ENCODE results near the gene MCM3AP. TPM values are rescaled to one million over a fixed set of nuclear protein-coding genes. Genes with fewer than 3 reads are reported as not detected.

The MCM3AP gene
- total and polyA plus RNA-seq, 9 of the 15 experiments (the other 6 are each of a cell fraction or from before 2014, with no cell fraction given), result 6.5 to 179 (median 69.6) TPM

- TF ChIP-seq DEAF1 (CRISPR knock-in tag; IDR thresholded peaks at IDR 0.05) (no peak), PPARD (CRISPR knock-in tag; IDR thresholded peaks at IDR 0.05) (no peak), KLF16 (IDR thresholded peaks at IDR 0.05) (peak; percentile 99), FOXA3 (CRISPR knock-in tag; conservative IDR thresholded peaks at IDR 0.05 in 1 of 2, IDR thresholded peaks at IDR 0.05 in 1 of 2) (peak in 1 of 2 experiments; percentile 17; a peak in 1 of 4 replicates), LCOR (CRISPR knock-in tag; IDR thresholded peaks at IDR 0.05) (0 out of 2 replicates have a peak, but pooled peaks have one; percentile 10), PRDM10 (IDR thresholded peaks at IDR 0.05; ENCODE audit: partially characterized antibody) (no peak), HDAC3 (IDR thresholded peaks at IDR 0.05; ENCODE audit: borderline replicate concordance, partially characterized antibody) (peak; percentile 96), BDP1 (IDR thresholded peaks at IDR 0.05; ENCODE audit: insufficient read depth, insufficient read length) (no peak), CSDE1 (IDR thresholded peaks at IDR 0.05) (peak in 1 of 2 experiments; percentile 45; a peak in 1 of 4 replicates), MEIS2 (IDR thresholded peaks at IDR 0.05; ENCODE audit: partially characterized antibody) (peak; percentile 63), ZNF717 (CRISPR knock-in tag; IDR thresholded peaks at IDR 0.05) (no peak), CC2D1A (IDR thresholded peaks at IDR 0.05) (peak; percentile 100), CTBP1 (IDR thresholded peaks at IDR 0.05; ENCODE audit: borderline replicate concordance) (peak; percentile 76; the same call in 1 of the 2 replicates), ZNF644 (tag; IDR thresholded peaks at IDR 0.05; ENCODE audit: low read depth) (peak; percentile 96), NR1H2 (CRISPR knock-in tag; IDR thresholded peaks at IDR 0.05) (no peak)
- TF ChIP-seq, protein P1, sequence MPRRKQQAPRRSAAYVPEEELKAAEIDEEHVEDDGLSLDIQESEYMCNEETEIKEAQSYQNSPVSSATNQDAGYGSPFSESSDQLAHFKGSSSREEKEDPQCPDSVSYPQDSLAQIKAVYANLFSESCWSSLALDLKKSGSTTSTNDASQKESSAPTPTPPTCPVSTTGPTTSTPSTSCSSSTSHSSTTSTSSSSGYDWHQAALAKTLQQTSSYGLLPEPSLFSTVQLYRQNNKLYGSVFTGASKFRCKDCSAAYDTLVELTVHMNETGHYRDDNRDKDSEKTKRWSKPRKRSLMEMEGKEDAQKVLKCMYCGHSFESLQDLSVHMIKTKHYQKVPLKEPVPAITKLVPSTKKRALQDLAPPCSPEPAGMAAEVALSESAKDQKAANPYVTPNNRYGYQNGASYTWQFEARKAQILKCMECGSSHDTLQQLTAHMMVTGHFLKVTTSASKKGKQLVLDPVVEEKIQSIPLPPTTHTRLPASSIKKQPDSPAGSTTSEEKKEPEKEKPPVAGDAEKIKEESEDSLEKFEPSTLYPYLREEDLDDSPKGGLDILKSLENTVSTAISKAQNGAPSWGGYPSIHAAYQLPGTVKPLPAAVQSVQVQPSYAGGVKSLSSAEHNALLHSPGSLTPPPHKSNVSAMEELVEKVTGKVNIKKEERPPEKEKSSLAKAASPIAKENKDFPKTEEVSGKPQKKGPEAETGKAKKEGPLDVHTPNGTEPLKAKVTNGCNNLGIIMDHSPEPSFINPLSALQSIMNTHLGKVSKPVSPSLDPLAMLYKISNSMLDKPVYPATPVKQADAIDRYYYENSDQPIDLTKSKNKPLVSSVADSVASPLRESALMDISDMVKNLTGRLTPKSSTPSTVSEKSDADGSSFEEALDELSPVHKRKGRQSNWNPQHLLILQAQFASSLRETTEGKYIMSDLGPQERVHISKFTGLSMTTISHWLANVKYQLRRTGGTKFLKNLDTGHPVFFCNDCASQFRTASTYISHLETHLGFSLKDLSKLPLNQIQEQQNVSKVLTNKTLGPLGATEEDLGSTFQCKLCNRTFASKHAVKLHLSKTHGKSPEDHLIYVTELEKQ (CRISPR knock-in tag; IDR thresholded peaks at IDR 0.05), result no peak
- TF ChIP-seq, protein P2, sequence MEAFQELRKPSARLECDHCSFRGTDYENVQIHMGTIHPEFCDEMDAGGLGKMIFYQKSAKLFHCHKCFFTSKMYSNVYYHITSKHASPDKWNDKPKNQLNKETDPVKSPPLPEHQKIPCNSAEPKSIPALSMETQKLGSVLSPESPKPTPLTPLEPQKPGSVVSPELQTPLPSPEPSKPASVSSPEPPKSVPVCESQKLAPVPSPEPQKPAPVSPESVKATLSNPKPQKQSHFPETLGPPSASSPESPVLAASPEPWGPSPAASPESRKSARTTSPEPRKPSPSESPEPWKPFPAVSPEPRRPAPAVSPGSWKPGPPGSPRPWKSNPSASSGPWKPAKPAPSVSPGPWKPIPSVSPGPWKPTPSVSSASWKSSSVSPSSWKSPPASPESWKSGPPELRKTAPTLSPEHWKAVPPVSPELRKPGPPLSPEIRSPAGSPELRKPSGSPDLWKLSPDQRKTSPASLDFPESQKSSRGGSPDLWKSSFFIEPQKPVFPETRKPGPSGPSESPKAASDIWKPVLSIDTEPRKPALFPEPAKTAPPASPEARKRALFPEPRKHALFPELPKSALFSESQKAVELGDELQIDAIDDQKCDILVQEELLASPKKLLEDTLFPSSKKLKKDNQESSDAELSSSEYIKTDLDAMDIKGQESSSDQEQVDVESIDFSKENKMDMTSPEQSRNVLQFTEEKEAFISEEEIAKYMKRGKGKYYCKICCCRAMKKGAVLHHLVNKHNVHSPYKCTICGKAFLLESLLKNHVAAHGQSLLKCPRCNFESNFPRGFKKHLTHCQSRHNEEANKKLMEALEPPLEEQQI (IDR thresholded peaks at IDR 0.05), result no peak; the same call in 1 of the 2 replicates
Measured at GRCh38 chr21:46320331-46320801, 35.0 kb upstream of the MCM3AP start (continued).

Data from K562 (cell line).